PC-9 (cell line): ENCODE measurements around the gene NBPF3. TPM values are rescaled to one million over a fixed set of nuclear protein-coding genes. Genes with fewer than 3 reads are reported as not detected.

Source experiments
- BruUV-seq: library from RNA; stranded (reverse); fragments of 400-500 nt; replicated peaks from 2 replicates; lab custom pipeline; 2021; lab: Mats Ljungman, UMichigan
- CTCF ChIA-PET: fragments of 300-600 bp; sonication (Branson Sonifier 250); formaldehyde crosslinking; loops from one replicate; lab custom pipeline; 2022; ENCODE audit warnings: antibody characterized with exemption; lab: Charles Lee
- POLR2A ChIA-PET: fragments of 300-600 bp; sonication (Branson Sonifier 250); formaldehyde crosslinking; loops from one replicate; lab custom pipeline; 2022; ENCODE audit warnings: antibody characterized with exemption; ENCODE audit not compliant: unreplicated experiment; lab: Charles Lee
- DNase-seq, 2 experiments: peaks; one replicate each; pipeline versions ENCODE4 v3.0.0 to v3.0.0-alpha.2; 2015 to 2022; ENCODE audit warnings: mixed read lengths in 1 of 2
- H2AFZ ChIP-seq: fragments of 200-600 bp; sonication (generic); 2 replicates; pipeline ENCODE4 v1.8.1; 2017; ENCODE audit warnings: antibody characterized with exemption
- H3F3A ChIP-seq: fragments of 200-600 bp; sonication (generic); 2 replicates; pipeline ENCODE4 v1.8.1; 2017; ENCODE audit warnings: antibody characterized with exemption, mild to moderate bottlenecking, low read depth; ENCODE audit not compliant: insufficient read depth
- H3K27ac ChIP-seq: fragments of 200-600 bp; sonication (generic); 2 replicates; pipeline ENCODE4 v1.6.1; 2016; ENCODE audit warnings: mixed run types
- H3K27me3 ChIP-seq: fragments of 200-600 bp; sonication (generic); 2 replicates; pipeline ENCODE4 v1.6.1; 2016; ENCODE audit warnings: low read depth, mixed run types; ENCODE audit not compliant: insufficient read depth
- H3K36me3 ChIP-seq: fragments of 200-600 bp; sonication (generic); 2 replicates; pipeline ENCODE4 v1.6.1; 2016; ENCODE audit warnings: low read depth, mixed run types
- H3K4me1 ChIP-seq: fragments of 200-600 bp; sonication (generic); replicated peaks from 2 replicates; pipeline ENCODE4 v1.6.1; 2016; ENCODE audit warnings: mixed run types; ENCODE audit not compliant: insufficient read depth
- H3K4me2 ChIP-seq: fragments of 200-600 bp; sonication (generic); 2 replicates; pipeline ENCODE4 v1.6.1; 2017; ENCODE audit warnings: mixed run types
- H3K4me3 ChIP-seq: fragments of 200-600 bp; sonication (generic); 2 replicates; pipeline ENCODE4 v1.6.1; 2016; ENCODE audit warnings: mixed run types
- H3K79me2 ChIP-seq: fragments of 200-600 bp; sonication (generic); 2 replicates; pipeline ENCODE4 v1.6.1; 2017; ENCODE audit warnings: low read depth, mixed run types
- H3K9me2 ChIP-seq: fragments of 200-600 bp; sonication (generic); 2 replicates; pipeline ENCODE4 v1.8.1; 2017; ENCODE audit warnings: mild to moderate bottlenecking; ENCODE audit not compliant: insufficient read depth
- H3K9me3 ChIP-seq: fragments of 200-600 bp; sonication (generic); 2 replicates; pipeline ENCODE4 v1.8.1; 2016; ENCODE audit warnings: low read depth; ENCODE audit not compliant: insufficient read depth
- H4K20me1 ChIP-seq: fragments of 200-600 bp; sonication (generic); 2 replicates; pipeline ENCODE4 v1.8.1; 2017; ENCODE audit not compliant: insufficient read depth
- CTCF ChIP-seq: fragments of 200-600 bp; sonication (generic); conservative IDR thresholded peaks from 2 replicates; pipeline ENCODE4 v1.6.1; 2017; ENCODE audit warnings: mixed run types, antibody characterized with exemption, mild to moderate bottlenecking, moderate library complexity
- EZH2 ChIP-seq: fragments of 200-600 bp; sonication (generic); IDR thresholded peaks from 2 replicates; pipeline ENCODE4 v1.8.0; 2017; ENCODE audit warnings: antibody characterized with exemption, low read depth
- intact Hi-C: fragments of 100-400 bp; cut with micrococcal nuclease; formaldehyde crosslinking; loops from one replicate; pipeline ENCODE4 v1.10.0; 2022; ENCODE audit not compliant: unreplicated experiment
- total RNA-seq: library from RNA; stranded (reverse); gene quantifications from 2 replicates; pipeline ENCODE4 v1.2.3, GENCODE V29; 2021

The NBPF3 gene
- total RNA-seq, 1 experiment from 2014 or later: 19.2 TPM

GRCh38 chr1:21510885-21511578 lies 71.1 kb downstream of the NBPF3 start:
- H3K4me2 ChIP-seq: no peak overlapping the region
- H3K9me3 ChIP-seq: no peaks in the 10 kb centered on the region
- H3K9me2 ChIP-seq: no peaks in the 10 kb centered on the region
- intact Hi-C loops: no loop called here
- no peaks in the 10 kb centered on the region for H3K27me3 ChIP-seq
- TF ChIP-seq CTCF (no peak), EZH2 (no peak)
- no TSS peak for BruUV-seq
- no peaks in the 10 kb centered on the region for H3K4me1 ChIP-seq
- no peak for DNase-seq
- H3K36me3 ChIP-seq: no peaks in the 10 kb centered on the region
- CTCF ChIA-PET: no interaction called here
- POLR2A ChIA-PET: interaction anchor here (1.3 kb wide), 1 partner anchor 1065 kb away, joined by 7 read pairs; no protein-coding TSS in a partner anchor
- H3K4me3 ChIP-seq: no peak overlapping the region
- no peaks in the 10 kb centered on the region for H4K20me1 ChIP-seq
- H2AFZ ChIP-seq: no peak overlapping the region
- no peaks in the 10 kb centered on the region for H3K79me2 ChIP-seq
- no peak overlapping the region for H3K27ac ChIP-seq
- no peaks in the 10 kb centered on the region for H3F3A ChIP-seq

- Histone ChIP-seq H3F3A (no peaks in the 10 kb centered on the region), H3K9me2 (no peaks in the 10 kb centered on the region), H3K4me3 (no peak overlapping the region), H3K79me2 (no peaks in the 10 kb centered on the region), H3K4me2 (no peak overlapping the region), H4K20me1 (no peaks in the 10 kb centered on the region), H3K36me3 (no peaks in the 10 kb centered on the region), H3K27ac (no peak overlapping the region), H3K4me1 (no peaks in the 10 kb centered on the region; the same call in 1 of the 2 replicates), H3K27me3 (no peaks in the 10 kb centered on the region), H2AFZ (no peak overlapping the region), H3K9me3 (no peaks in the 10 kb centered on the region)
- ChIA-PET CTCF (no interaction called here), POLR2A (interaction anchor here (1.3 kb wide), 1 partner anchor 1064 kb away, joined by 7 read pairs; no protein-coding TSS in a partner anchor)
- intact Hi-C loops: no loop called here
- no TSS peak for BruUV-seq
- DNase-seq: peak in 1 of 2 experiments; percentile 32
- TF ChIP-seq EZH2 (no peak), CTCF (no peak)
Measured at GRCh38 chr1:21511579-21512522, 71.9 kb downstream of the NBPF3 start.

- H3K27ac ChIP-seq: no peak overlapping the region
- CTCF ChIA-PET: no interaction called here
- intact Hi-C loops: no loop called here
- no peaks in the 10 kb centered on the region; the same call in 1 of the 2 replicates for H3K4me1 ChIP-seq
- H3F3A ChIP-seq: no peaks in the 10 kb centered on the region
- TF ChIP-seq EZH2: no peak
- no peak for TF ChIP-seq CTCF
- H3K27me3 ChIP-seq: no peaks in the 10 kb centered on the region
- no peak overlapping the region for H2AFZ ChIP-seq
- no peak for DNase-seq
- no peak overlapping the region for H3K4me3 ChIP-seq
- H3K9me2 ChIP-seq: no peaks in the 10 kb centered on the region
- no peak overlapping the region for H3K4me2 ChIP-seq
- POLR2A ChIA-PET: interaction anchor here (0.5 kb wide), 1 partner anchor 16 kb away, joined by 3 read pairs; no protein-coding TSS in a partner anchor
- no peaks in the 10 kb centered on the region for H3K9me3 ChIP-seq
- H3K79me2 ChIP-seq: no peaks in the 10 kb centered on the region
- H4K20me1 ChIP-seq: no peaks in the 10 kb centered on the region
- no TSS peak for BruUV-seq
- no peaks in the 10 kb centered on the region for H3K36me3 ChIP-seq
Measured at GRCh38 chr1:21514245-21514644, 74.3 kb downstream of the NBPF3 start.
